Pons (tissue), 1 donor: ENCODE measurements around the gene SART3.
"Not testable (repeated sequence)": the region's sequence is repeated elsewhere in the genome, so short reads cannot be mapped to it uniquely, and the experiment has no call there.

ENCODE experiments used
- DNase-seq: peaks from one replicate; pipeline ENCODE4 v3.0.0-alpha.2; 2016; ENCODE audit warnings: low spot score

The SART3 gene

GRCh38 chr12:108485371-108485770 lies 75.6 kb downstream of the SART3 start:
- DNase-seq = not testable (repeated sequence)

GRCh38 chr12:108484845-108485244 lies 76.1 kb downstream of the SART3 start:
- no peak for DNase-seq

- DNase-seq = no peak
These were observed 76.5 kb downstream of the SART3 start for GRCh38 chr12:108484431-108484830.

GRCh38 chr12:108483213-108484059 lies 77.5 kb downstream of the SART3 start:
- no peak for DNase-seq

- no peak for DNase-seq
These were observed 78.2 kb downstream of the SART3 start for GRCh38 chr12:108482717-108483212.

- no peak for DNase-seq
These were observed 81.5 kb downstream of the SART3 start for GRCh38 chr12:108479364-108480070.

GRCh38 chr12:108478611-108479206 lies 82.3 kb downstream of the SART3 start:
- DNase-seq = no peak

GRCh38 chr12:108477881-108478259 lies 83.1 kb downstream of the SART3 start:
- DNase-seq = no peak

GRCh38 chr12:108477055-108477880 lies 83.7 kb downstream of the SART3 start:
- no peak for DNase-seq

- no peak for DNase-seq
These were observed 85.6 kb downstream of the SART3 start for GRCh38 chr12:108475396-108475795.

GRCh38 chr12:108473400-108474055 lies 87.4 kb downstream of the SART3 start:
- DNase-seq = no peak
